ENCODE data around the gene FRAT1.

FRAT1 gene

DNA sequence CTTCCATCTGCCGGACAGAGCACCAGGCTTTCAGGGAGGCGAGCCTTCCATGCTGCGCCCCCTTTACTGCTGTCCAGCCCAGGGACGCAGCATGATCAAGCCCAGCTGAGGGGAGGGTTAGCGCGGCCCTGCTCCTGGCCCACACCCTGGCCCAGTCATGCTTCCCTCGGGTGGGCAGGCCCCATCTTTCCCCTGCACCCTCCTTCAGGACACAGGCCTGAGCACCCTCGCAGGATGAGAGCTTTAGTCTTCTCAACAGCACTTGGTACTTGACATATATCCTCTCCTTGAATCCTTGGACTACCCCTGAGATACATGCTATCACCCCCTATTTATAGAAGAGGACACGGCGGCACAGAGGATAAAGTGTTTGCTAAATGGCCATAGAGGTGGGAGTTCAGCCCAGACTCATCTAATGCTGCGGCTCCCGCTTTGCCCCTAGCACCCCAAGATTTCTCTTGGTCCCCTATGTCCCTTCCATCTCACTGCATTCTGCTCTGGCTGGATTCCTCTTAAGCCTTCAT is 48.1 kb downstream of the FRAT1 start:
- no peak for DNase-seq

Data from fibroblast of skin of scalp (primary cell).